IMR-90 (cell line): ENCODE measurements around the gene RALGPS1. TPM values are rescaled to one million over a fixed set of nuclear protein-coding genes. Genes with fewer than 3 reads are reported as not detected.

Experiments
- ATAC-seq: fragments of 200-7000 bp; cut with Tn5 transposase; 2 replicates; pipeline ENCODE4 v1.9.1; 2020; ENCODE audit warnings: low read depth, mild to moderate bottlenecking, moderate library complexity
- BruUV-seq: library from RNA; stranded (reverse); fragments of 400-500 nt; replicated peaks from 2 replicates; lab custom pipeline; 2021; lab: Mats Ljungman, UMichigan
- CTCF ChIA-PET: fragments of 300-600 bp; formaldehyde crosslinking; extraction: SDS; loops from one replicate; lab custom pipeline; 2021; ENCODE audit warnings: antibody characterized with exemption; lab: Yijun Ruan, JAX
- POLR2A ChIA-PET: fragments of 300-600 bp; sonication (Branson Sonifier 250); formaldehyde crosslinking; loops from one replicate; lab custom pipeline; 2022; ENCODE audit warnings: antibody characterized with exemption; ENCODE audit not compliant: unreplicated experiment; lab: Charles Lee
- DNase-seq: peaks from one replicate; pipeline ENCODE4 v3.0.0; 2013
- H2AFZ ChIP-seq: replicated peaks from 2 replicates; pipeline ENCODE3; 2013; ENCODE audit warnings: low read length, mild to moderate bottlenecking; ENCODE audit not compliant: poor library complexity
- H2AK5ac ChIP-seq: 2 replicates; pipeline ENCODE4 v1.6.1; 2013; ENCODE audit warnings: low read depth, low read length, inconsistent platforms
- H2AK9ac ChIP-seq: replicated peaks from 2 replicates; pipeline ENCODE3; 2013; ENCODE audit warnings: mild to moderate bottlenecking, low read depth, low read length, moderate library complexity; ENCODE audit not compliant: poor library complexity
- H2BK120ac ChIP-seq: 2 replicates; pipeline ENCODE4 v1.6.1; 2013; ENCODE audit warnings: low read depth, low read length, inconsistent platforms
- H2BK15ac ChIP-seq: 3 replicates; pipeline ENCODE4 v1.6.1; 2013; ENCODE audit warnings: low read depth, low read length, inconsistent platforms
- H2BK20ac ChIP-seq: 2 replicates; pipeline ENCODE4 v1.6.1; 2013; ENCODE audit warnings: low read depth, mild to moderate bottlenecking, inconsistent platforms, low read length, moderate library complexity
- H2BK5ac ChIP-seq: 2 replicates; pipeline ENCODE4 v1.6.1; 2013; ENCODE audit warnings: mild to moderate bottlenecking, low read depth, low read length, inconsistent platforms; ENCODE audit not compliant: poor library complexity, severe bottlenecking
- H3K14ac ChIP-seq: replicated peaks from 2 replicates; pipeline ENCODE4 v1.6.1; 2013; ENCODE audit warnings: low read depth, low read length, inconsistent platforms
- H3K18ac ChIP-seq: 2 replicates; pipeline ENCODE4 v1.6.1; 2013; ENCODE audit warnings: low read depth, low read length, control low read depth
- H3K23ac ChIP-seq: 2 replicates; pipeline ENCODE4 v1.6.1; 2013; ENCODE audit warnings: low read depth, low read length, inconsistent platforms
- H3K27ac ChIP-seq: 2 replicates; pipeline ENCODE4 v1.5.1; 2013; ENCODE audit warnings: mild to moderate bottlenecking, control low read depth, low read length; ENCODE audit not compliant: insufficient read depth
- H3K27me3 ChIP-seq: 2 replicates; pipeline ENCODE4 v1.6.1; 2013; ENCODE audit warnings: low read length; ENCODE audit not compliant: control insufficient read depth, insufficient read depth
- H3K36me3 ChIP-seq: 2 replicates; pipeline ENCODE4 v1.6.1; 2013; ENCODE audit warnings: low read length, mixed read lengths; ENCODE audit not compliant: control insufficient read depth, insufficient read depth
- H3K4ac ChIP-seq: 2 replicates; pipeline ENCODE4 v1.6.1; 2013; ENCODE audit warnings: low read depth, low read length, inconsistent platforms
- H3K4me1 ChIP-seq: 2 replicates; pipeline ENCODE4 v1.6.1; 2013; ENCODE audit warnings: low read length, mixed read lengths; ENCODE audit not compliant: control insufficient read depth, insufficient read depth
- H3K4me2 ChIP-seq: 2 replicates; pipeline ENCODE4 v1.6.1; 2013; ENCODE audit warnings: low read depth, mild to moderate bottlenecking, control low read depth, low read length, moderate library complexity
- H3K4me3 ChIP-seq: 2 replicates; pipeline ENCODE4 v1.5.1; 2013; ENCODE audit warnings: low read depth, mild to moderate bottlenecking, control low read depth, low read length, moderate library complexity; ENCODE audit not compliant: insufficient read depth
- H3K56ac ChIP-seq: 2 replicates; pipeline ENCODE4 v1.6.1; 2013; ENCODE audit warnings: low read length, inconsistent platforms; ENCODE audit not compliant: insufficient read depth; ENCODE audit errors: extremely low read depth
- H3K79me1 ChIP-seq, 2 experiments: 2 replicates each; pipeline ENCODE4 v1.6.1; 2013; ENCODE audit warnings: low read length in 2 of 2, inconsistent platforms in 1 of 2, low read depth in 1 of 2
- H3K9ac ChIP-seq: 2 replicates; pipeline ENCODE4 v1.6.1; 2013; ENCODE audit warnings: low read depth, low read length, control low read depth
- H3K9me1 ChIP-seq: 2 replicates; pipeline ENCODE4 v1.6.1; 2013; ENCODE audit warnings: low read length, inconsistent platforms; ENCODE audit not compliant: insufficient read depth
- H3K9me3 ChIP-seq: 2 replicates; pipeline ENCODE4 v1.6.1; 2013; ENCODE audit warnings: low read length; ENCODE audit not compliant: control insufficient read depth, insufficient read depth
- H4K20me1 ChIP-seq: 2 replicates; pipeline ENCODE4 v1.6.1; 2013; ENCODE audit warnings: low read length, inconsistent platforms; ENCODE audit not compliant: insufficient read depth
- H4K5ac ChIP-seq: 2 replicates; pipeline ENCODE4 v1.6.1; 2013; ENCODE audit warnings: mild to moderate bottlenecking, low read depth, low read length, control low read depth
- H4K8ac ChIP-seq, 2 experiments: 2 replicates each; pipeline ENCODE4 v1.6.1; 2013; ENCODE audit warnings: low read depth in 2 of 2, low read length in 2 of 2, control low read depth in 1 of 2, inconsistent platforms in 1 of 2
- H4K91ac ChIP-seq: 2 replicates; pipeline ENCODE4 v1.6.1; 2013; ENCODE audit warnings: low read depth, low read length, inconsistent platforms; ENCODE audit not compliant: insufficient read depth
- CHD1 ChIP-seq: IDR thresholded peaks from 2 replicates; pipeline ENCODE4 v1.6.1; 2012; ENCODE audit warnings: low read depth, low read length, improper control_type of control experiment
- CTCF ChIP-seq: conservative IDR thresholded peaks from 2 replicates; pipeline ENCODE4 v1.5.1; 2012; ENCODE audit warnings: mild to moderate bottlenecking, low read depth, low read length, improper control_type of control experiment
- ELK1 ChIP-seq: fragments of 150-350 bp; IDR thresholded peaks from 2 replicates; pipeline ENCODE4 v1.6.1; 2016; ENCODE audit warnings: low read depth, mild to moderate bottlenecking, low read length, moderate library complexity, borderline replicate concordance
- FOS ChIP-seq: fragments of 150-350 bp; IDR thresholded peaks from 2 replicates; pipeline ENCODE4 v1.6.1; 2016; ENCODE audit warnings: low read depth, low read length
- MAFK ChIP-seq: IDR thresholded peaks from 2 replicates; pipeline ENCODE4 v1.6.1; 2012; ENCODE audit warnings: low read depth, low read length, improper control_type of control experiment
- MAZ ChIP-seq: IDR thresholded peaks from 2 replicates; pipeline ENCODE4 v1.6.1; 2012; ENCODE audit warnings: low read depth, mild to moderate bottlenecking, low read length, improper control_type of control experiment, moderate library complexity, borderline replicate concordance
- MXI1 ChIP-seq: IDR thresholded peaks from 2 replicates; pipeline ENCODE4 v1.6.1; 2012; ENCODE audit warnings: low read depth, mild to moderate bottlenecking, low read length, moderate library complexity, borderline replicate concordance
- NFE2L2 ChIP-seq: fragments of 150-350 bp; IDR thresholded peaks from 2 replicates; pipeline ENCODE4 v1.6.1; 2016; ENCODE audit warnings: low read depth, mild to moderate bottlenecking, low read length
- POLR2A ChIP-seq: IDR thresholded peaks from 2 replicates; pipeline ENCODE4 v1.6.1; 2012; ENCODE audit warnings: mild to moderate bottlenecking, low read depth, low read length
- RAD21 ChIP-seq: IDR thresholded peaks from 2 replicates; pipeline ENCODE4 v1.6.1; 2012; ENCODE audit warnings: low read length, improper control_type of control experiment
- RCOR1 ChIP-seq: IDR thresholded peaks from 2 replicates; pipeline ENCODE4 v1.6.1; 2012; ENCODE audit warnings: mild to moderate bottlenecking, low read length, improper control_type of control experiment; ENCODE audit not compliant: insufficient replicate concordance
- RFX5 ChIP-seq: IDR thresholded peaks from 2 replicates; pipeline ENCODE4 v1.8.0; 2012; ENCODE audit warnings: low read depth, mild to moderate bottlenecking, low read length, moderate library complexity
- USF2 ChIP-seq: fragments of 150-350 bp; IDR thresholded peaks from 2 replicates; pipeline ENCODE4 v1.6.1; 2017; ENCODE audit warnings: mild to moderate bottlenecking, antibody characterized with exemption, low read length, low read depth
- WGBS, 2 experiments: methylation state at CpG; one replicate each; pipeline versions ENCODE4 v1.1.5 to v1.1.7; 2013; ENCODE audit warnings: missing lambda C conversion rate in 2 of 2; ENCODE audit not compliant: insufficient read length in 1 of 2; ENCODE audit errors: extremely low coverage in 2 of 2; 5-methylcytosine and 5-hydroxymethylcytosine counted together
- dilution Hi-C: fragments of 300-500 bp; cut with HindIII; formaldehyde crosslinking; loops from one replicate; pipeline ENCODE4 v1.14.3; 2018; ENCODE audit warnings: low sequenced_read_pairs; ENCODE audit not compliant: unreplicated experiment
- in situ Hi-C: fragments of 300-500 bp; cut with MboI; formaldehyde crosslinking; loops from 3 replicates; pipeline ENCODE4 v1.14.3; 2019; ENCODE audit warnings: low sequenced_read_pairs, inconsistent platforms, mixed read lengths
- intact Hi-C: fragments of 100-400 bp; cut with micrococcal nuclease; formaldehyde crosslinking; loops from 2 replicates; pipeline ENCODE4 v1.10.0; 2022
- polyA plus RNA-seq, 3 experiments: library from polyadenylated mRNA; depleted of rRNA; stranded (reverse); fragments of >200 nt; gene quantifications; 2 replicates each; pipeline ENCODE4 v1.2.3, GENCODE V29; 2012; ENCODE audit warnings: low replicate concordance in 1 of 3
- total RNA-seq: library from RNA; depleted of rRNA; stranded (reverse); fragments of >200 nt; gene quantifications from 2 replicates; pipeline ENCODE4 v1.2.3, GENCODE V29; 2012

The RALGPS1 gene
- total and polyA plus RNA-seq, 2 of the 4 experiments (the other 2 are of a cell fraction) = 0.90 to 2.8 TPM

GRCh38 chr9:126886897-126887296 is 27.7 kb upstream of the RALGPS1 start (continued):
- no peak for TF ChIP-seq USF2
- no peak for TF ChIP-seq MAFK

- Histone ChIP-seq H3K36me3 (no peaks in the 10 kb centered on the region), H2AK5ac (no peak overlapping the region), H3K18ac (no peak overlapping the region), H3K79me1 (peaks cover 0 to under 1% of the 10 kb centered on the region in 2 experiments; a peak in 1 of 4 replicates), H2AK9ac (no peak overlapping the region), H3K4me1 (no peaks in the 10 kb centered on the region), H3K9ac (no peak overlapping the region), H3K56ac (no peak overlapping the region), H2BK5ac (no peak overlapping the region), H3K4me2 (no peak overlapping the region), H2BK120ac (no peak overlapping the region), H2BK20ac (no peak overlapping the region), H3K4ac (no peak overlapping the region), H3K9me1 (no peaks in the 10 kb centered on the region), H4K91ac (no peak overlapping the region), H2BK15ac (no peak overlapping the region), H4K8ac (no peak overlapping the region), H3K14ac (no peak overlapping the region), H3K23ac (no peak overlapping the region), H3K27ac (no peak overlapping the region), H4K20me1 (0 out of 2 replicates have a peak, but pooled peaks cover 2% of the 10 kb centered on the region), H2AFZ (no peak overlapping the region), H3K9me3 (no peaks in the 10 kb centered on the region), H4K5ac (no peak overlapping the region), H3K27me3 (no peaks in the 10 kb centered on the region), H3K4me3 (no peak overlapping the region)
- in situ Hi-C loops = no loop called here
- ChIA-PET CTCF (no interaction called here), POLR2A (no interaction called here)
- no TSS peak for BruUV-seq
- intact Hi-C loops = no loop called here
- DNase-seq = no peak
- dilution Hi-C loops = no loop called here
- ATAC-seq = no peak
- no CpG with 5 or more reads among the region's 3 CpGs for WGBS, 2 experiments
- TF ChIP-seq CHD1 = no peak
- no peak for TF ChIP-seq MAFK
- no peak for TF ChIP-seq RAD21
- TF ChIP-seq CTCF = no peak
- TF ChIP-seq MXI1 = no peak
- TF ChIP-seq USF2 = no peak
- no peak for TF ChIP-seq POLR2A
- no peak for TF ChIP-seq MAZ
- TF ChIP-seq RCOR1 = no peak
- TF ChIP-seq NFE2L2 = no peak
- TF ChIP-seq FOS = no peak
- no peak for TF ChIP-seq RFX5
- no peak for TF ChIP-seq ELK1
Observed at GRCh38 chr9:126891676-126892075, 22.9 kb upstream of the RALGPS1 start.
